VCaP (cell line): ENCODE measurements around the gene CNP.

Experiments used
- H3K27ac ChIP-seq: fragments of 450-650 bp; 2 replicates; pipeline ENCODE4 v1.5.1; 2017
- TF ChIP-seq, protein P1 (sequence below): fragments of 450-650 bp; conservative IDR thresholded peaks from 2 replicates; pipeline ENCODE4 v1.5.1; 2017; ENCODE audit warnings: mild to moderate bottlenecking, moderate library complexity

CNP gene

DNA sequence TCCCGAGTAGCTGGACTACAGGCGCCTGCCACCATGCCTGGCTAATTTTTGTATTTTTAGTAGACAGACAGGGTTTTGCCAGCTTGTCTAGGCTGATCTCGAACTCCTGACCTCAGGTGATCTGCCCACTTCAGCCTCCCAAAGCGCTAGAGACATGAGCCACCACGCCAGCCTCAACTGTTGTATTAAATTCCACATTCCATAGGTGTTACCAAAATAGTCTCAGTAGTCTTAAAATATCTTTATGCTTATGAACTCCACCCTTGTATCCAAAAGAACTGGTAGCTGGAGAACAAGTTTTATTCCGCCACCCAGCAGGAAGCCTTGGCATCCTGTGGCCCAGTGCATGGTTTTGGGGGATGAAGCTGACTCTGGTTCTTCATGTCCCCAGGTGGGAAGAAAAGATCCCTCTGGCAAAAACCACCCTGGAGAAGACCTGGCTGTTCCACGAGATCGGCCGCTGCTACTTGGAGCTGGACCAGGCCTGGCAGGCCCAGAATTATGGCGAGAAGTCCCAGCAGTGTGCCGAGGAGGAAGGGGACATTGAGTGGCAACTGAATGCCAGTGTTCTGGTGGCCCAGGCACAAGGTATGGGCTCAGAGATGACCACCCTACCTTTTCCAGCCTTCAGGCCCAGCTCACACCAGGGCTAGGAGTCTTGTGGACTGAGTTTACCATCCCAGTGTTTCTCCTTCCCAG lies 17.7 kb upstream of the CNP start:
- TF ChIP-seq, protein P1, sequence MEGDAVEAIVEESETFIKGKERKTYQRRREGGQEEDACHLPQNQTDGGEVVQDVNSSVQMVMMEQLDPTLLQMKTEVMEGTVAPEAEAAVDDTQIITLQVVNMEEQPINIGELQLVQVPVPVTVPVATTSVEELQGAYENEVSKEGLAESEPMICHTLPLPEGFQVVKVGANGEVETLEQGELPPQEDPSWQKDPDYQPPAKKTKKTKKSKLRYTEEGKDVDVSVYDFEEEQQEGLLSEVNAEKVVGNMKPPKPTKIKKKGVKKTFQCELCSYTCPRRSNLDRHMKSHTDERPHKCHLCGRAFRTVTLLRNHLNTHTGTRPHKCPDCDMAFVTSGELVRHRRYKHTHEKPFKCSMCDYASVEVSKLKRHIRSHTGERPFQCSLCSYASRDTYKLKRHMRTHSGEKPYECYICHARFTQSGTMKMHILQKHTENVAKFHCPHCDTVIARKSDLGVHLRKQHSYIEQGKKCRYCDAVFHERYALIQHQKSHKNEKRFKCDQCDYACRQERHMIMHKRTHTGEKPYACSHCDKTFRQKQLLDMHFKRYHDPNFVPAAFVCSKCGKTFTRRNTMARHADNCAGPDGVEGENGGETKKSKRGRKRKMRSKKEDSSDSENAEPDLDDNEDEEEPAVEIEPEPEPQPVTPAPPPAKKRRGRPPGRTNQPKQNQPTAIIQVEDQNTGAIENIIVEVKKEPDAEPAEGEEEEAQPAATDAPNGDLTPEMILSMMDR, result no peak
- H3K27ac ChIP-seq, result no peak overlapping the region

GRCh38 chr17:41956522-41956921 lies 10.1 kb upstream of the CNP start:
- no peak overlapping the region for H3K27ac ChIP-seq
- TF ChIP-seq, protein P1, result no peak

- H3K27ac ChIP-seq, result no peak overlapping the region
- TF ChIP-seq, protein P1, result no peak
These were observed 9.3 kb upstream of the CNP start for GRCh38 chr17:41957031-41957868.

DNA sequence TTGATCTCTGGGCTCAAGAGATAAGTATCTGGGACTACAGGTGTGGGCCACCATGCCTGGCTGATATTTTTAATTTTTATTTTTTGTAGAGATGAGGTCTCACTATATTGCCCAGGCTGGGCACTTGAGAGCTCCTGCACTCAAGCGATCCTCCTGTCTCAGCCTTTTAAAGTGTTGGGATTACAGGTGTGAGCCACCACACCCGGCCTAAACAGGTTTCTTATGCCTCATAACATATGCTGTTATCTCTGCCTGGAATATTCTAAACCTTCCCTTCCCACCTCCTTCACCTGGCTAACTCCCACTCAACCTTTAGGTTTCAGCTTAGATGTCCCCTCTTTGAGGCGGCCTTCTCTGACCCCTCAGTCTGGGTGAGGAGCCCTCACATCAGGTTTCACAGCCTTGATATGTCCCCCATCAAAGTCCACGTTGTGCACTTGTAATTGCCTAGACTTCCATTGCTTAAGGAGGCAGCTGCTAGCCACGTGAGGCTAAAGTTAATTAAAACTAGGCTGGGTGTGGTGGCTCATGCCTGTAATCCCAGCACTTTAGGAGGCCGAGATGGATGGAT lies 8.6 kb upstream of the CNP start:
- H3K27ac ChIP-seq, result no peak overlapping the region
- TF ChIP-seq, protein P1, result no peak

GRCh38 chr17:41959030-41959335 lies 7.6 kb upstream of the CNP start:
- H3K27ac ChIP-seq, result no peak overlapping the region
- TF ChIP-seq, protein P1, result no peak

- no peak overlapping the region for H3K27ac ChIP-seq
- TF ChIP-seq, protein P1, result peak; percentile 58
These were observed 7.1 kb upstream of the CNP start for GRCh38 chr17:41959336-41960095.

- TF ChIP-seq, protein P1, result no peak
- H3K27ac ChIP-seq, result no peak overlapping the region
These were observed 4.5 kb upstream of the CNP start for GRCh38 chr17:41962111-41962510.
